Mucosa of rectum (tissue), 2 donors: ENCODE data around the gene HOXB5.

Experiments
- H3K27ac ChIP-seq, 2 donors: one replicate each; pipeline ENCODE4 v1.7.0; 2013; ENCODE audit warnings: inconsistent platforms in 2 of 2, low read depth in 2 of 2, low read length in 2 of 2
- H3K27me3 ChIP-seq, 2 donors: one replicate each; pipeline ENCODE4 v1.7.0; 2013; ENCODE audit warnings: low read length in 2 of 2; ENCODE audit not compliant: control insufficient read depth in 2 of 2, insufficient read depth in 2 of 2
- H3K36me3 ChIP-seq, 2 donors: one replicate each; pipeline ENCODE4 v1.7.0; 2013; ENCODE audit warnings: low read length in 2 of 2; ENCODE audit not compliant: control insufficient read depth in 2 of 2, insufficient read depth in 2 of 2
- H3K4me1 ChIP-seq, 2 donors: one replicate each; pipeline ENCODE4 v1.7.0; 2013; ENCODE audit warnings: low read length in 2 of 2, mild to moderate bottlenecking in 1 of 2; ENCODE audit not compliant: control insufficient read depth in 2 of 2, insufficient read depth in 2 of 2
- H3K4me3 ChIP-seq, 2 donors: one replicate each; pipeline ENCODE4 v1.7.0; 2013; ENCODE audit warnings: low read length in 2 of 2
- H3K9ac ChIP-seq, 2 donors: one replicate each; pipeline ENCODE4 v1.7.0; 2013; ENCODE audit warnings: low read length in 2 of 2, low read depth in 1 of 2, mild to moderate bottlenecking in 1 of 2
- H3K9me3 ChIP-seq, 2 donors: one replicate each; pipeline ENCODE4 v1.7.0; 2013; ENCODE audit warnings: low read length in 2 of 2; ENCODE audit not compliant: control insufficient read depth in 2 of 2
- donor health status: healthy.
- donor health status: Normal muscosa, but diverticular disease.

HOXB5 gene

DNA sequence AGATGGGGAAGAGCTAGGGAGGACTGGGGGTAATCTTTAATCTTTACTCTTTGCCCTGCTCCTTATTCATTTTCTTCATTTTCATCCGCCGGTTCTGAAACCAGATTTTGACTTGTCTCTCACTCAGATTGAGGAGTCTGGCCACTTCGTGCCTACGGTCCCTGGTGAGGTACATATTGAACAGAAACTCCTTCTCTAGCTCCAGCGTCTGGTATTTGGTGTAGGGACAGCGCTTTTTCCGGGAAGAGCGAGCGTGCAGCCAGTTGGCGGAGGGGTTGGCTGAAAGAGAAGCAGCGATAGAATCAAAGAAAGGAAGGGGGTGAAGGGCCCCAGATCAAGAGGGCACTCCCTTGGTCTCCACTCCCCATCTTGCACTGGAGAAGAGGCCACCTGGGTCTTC lies 29.3 kb upstream of the HOXB5 start:
- peak overlapping the region in 1 of 2 donors; percentile 7 for H3K27ac ChIP-seq
- no peaks in the 10 kb centered on the region for H3K9me3 ChIP-seq
- no peak overlapping the region for H3K4me3 ChIP-seq
- no peak overlapping the region for H3K9ac ChIP-seq
- H3K27me3 ChIP-seq = peaks cover 14 to 37% of the 10 kb centered on the region in 2 donors
- peaks cover 48 to 54% of the 10 kb centered on the region in 2 donors for H3K4me1 ChIP-seq
- no peaks in the 10 kb centered on the region for H3K36me3 ChIP-seq

DNA sequence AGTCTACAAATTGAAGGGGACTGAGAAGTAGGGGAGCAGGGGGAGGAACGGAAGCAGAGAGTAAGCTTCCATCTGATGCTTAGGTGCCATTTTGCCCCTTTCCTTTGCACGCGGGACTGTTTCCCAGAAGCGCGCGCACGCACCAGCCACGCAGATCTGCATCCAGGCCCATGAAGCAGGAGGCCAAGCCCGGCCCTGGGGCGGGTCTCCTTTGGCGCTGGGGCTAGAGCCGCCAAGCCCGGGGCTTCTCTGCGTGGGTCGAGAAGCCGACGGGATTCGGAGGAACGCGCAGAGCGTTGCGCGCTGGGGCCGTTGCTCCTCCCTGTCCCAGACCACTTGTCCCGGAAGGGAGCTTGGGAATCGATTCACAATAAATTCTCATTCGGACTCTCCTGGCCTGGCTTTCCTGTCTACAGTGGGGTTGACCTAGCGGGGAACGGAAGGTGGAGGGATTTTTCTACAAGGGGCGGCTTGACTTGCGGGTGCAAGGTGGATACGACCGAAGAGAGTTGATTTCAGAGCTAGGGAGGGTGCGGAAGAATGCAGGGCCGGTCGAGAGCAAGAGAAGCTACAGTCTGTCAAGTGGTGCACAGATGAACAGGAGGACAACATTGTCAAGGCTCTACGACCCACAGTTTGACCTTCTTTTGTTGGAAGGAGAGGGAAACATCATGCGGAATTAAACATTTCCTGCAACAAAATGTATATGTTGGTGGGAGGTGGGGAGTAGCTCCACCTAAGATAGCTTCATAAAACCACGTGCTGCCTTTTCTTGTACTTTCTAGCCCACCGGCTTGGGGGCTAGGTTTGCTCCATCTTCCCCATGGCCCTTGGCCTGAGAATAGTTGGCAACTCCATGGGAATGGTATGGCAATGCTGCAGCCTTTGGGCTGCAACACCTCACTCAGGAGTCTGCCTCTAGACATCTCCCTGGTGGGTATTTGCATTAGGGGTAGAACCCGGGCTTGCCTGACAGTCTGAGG lies 28.1 kb upstream of the HOXB5 start:
- no peaks in the 10 kb centered on the region for H3K9me3 ChIP-seq
- H3K9ac ChIP-seq = peak overlapping the region in 1 of 2 donors; percentile 49
- H3K4me1 ChIP-seq = peaks cover 42 to 47% of the 10 kb centered on the region in 2 donors
- no peak overlapping the region for H3K4me3 ChIP-seq
- H3K27ac ChIP-seq = peak overlapping the region in 1 of 2 donors; percentile 2
- peaks cover 16 to 37% of the 10 kb centered on the region in 2 donors for H3K27me3 ChIP-seq
- no peaks in the 10 kb centered on the region for H3K36me3 ChIP-seq

DNA sequence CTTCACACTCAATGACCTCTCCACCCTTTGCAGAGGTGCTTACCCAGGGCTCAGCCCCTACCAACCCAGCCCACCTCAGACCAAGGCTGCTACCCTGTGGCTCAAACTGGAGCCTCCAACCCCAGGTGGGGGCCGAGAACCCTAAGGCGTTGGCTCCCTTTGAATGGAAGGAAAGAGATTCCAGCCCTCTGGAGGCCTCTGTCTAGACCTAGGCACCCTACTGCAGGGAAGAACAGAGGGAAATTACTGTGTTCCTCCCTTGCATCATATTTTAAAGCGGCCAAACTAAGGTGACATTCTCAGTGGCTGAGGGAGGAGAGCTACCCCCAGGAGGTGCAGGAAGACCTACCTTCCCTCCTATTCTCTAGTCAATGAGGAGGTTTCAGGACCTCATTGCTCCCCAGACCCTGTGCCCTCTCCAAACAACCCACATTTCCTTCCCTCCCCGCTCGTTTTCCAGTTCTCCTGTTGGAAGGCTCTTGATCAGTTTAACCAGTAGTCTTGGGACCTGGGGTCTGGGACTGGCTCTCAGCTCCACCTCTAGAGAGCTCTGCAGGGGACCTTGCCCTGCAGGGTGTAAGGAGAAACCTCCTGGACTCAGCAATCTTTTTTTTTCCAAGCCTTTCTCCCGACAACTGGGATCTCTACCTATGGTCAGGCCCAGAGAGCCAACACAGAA lies 27.0 kb upstream of the HOXB5 start:
- H3K27me3 ChIP-seq = peaks cover 27 to 45% of the 10 kb centered on the region in 2 donors
- H3K4me1 ChIP-seq = peaks cover 45 to 46% of the 10 kb centered on the region in 2 donors
- no peaks in the 10 kb centered on the region for H3K9me3 ChIP-seq
- H3K4me3 ChIP-seq = peak overlapping the region in 1 of 2 donors; percentile 48
- H3K27ac ChIP-seq = peak overlapping the region; percentile 5 to 71
- H3K9ac ChIP-seq = no peak overlapping the region
- no peaks in the 10 kb centered on the region for H3K36me3 ChIP-seq

DNA sequence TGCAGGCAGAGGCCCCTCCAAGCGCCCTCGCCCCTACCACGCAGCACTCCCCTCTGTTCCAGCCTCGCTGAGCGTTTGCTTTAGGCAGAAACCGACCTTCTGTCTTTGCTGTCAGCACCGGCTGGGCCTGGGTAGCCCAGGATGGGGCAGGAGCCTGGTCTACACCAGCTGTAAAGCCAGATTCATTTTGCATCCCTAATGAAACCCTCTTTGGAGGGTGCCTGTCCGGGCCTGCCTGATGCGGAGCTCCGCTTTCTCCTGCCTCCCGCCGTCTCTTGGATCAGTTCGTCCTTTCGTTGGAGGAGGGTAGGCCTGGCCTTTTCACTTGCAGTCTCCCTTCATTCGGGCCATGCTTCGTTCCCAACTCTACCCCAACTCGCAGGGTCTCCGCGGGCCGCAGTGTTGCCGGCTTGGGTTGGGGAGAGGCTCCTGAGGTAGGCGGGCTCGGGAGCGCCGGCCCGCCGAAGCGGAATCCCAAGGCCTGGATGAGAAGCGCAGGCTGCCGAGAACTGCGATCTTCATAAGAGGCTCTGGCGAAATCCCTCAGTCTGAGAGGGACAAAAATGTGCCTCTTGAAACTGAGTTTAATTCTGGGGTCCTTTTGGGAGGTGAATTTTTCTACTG lies 26.4 kb upstream of the HOXB5 start:
- no peaks in the 10 kb centered on the region for H3K9me3 ChIP-seq
- H3K4me3 ChIP-seq = peak overlapping the region; percentile 38 to 48
- peak overlapping the region in 1 of 2 donors; percentile 45 for H3K9ac ChIP-seq
- peaks cover 33 to 49% of the 10 kb centered on the region in 2 donors for H3K27me3 ChIP-seq
- peaks cover 40 to 42% of the 10 kb centered on the region in 2 donors for H3K4me1 ChIP-seq
- no peaks in the 10 kb centered on the region for H3K36me3 ChIP-seq
- H3K27ac ChIP-seq = peak overlapping the region; percentile 63 to 71

DNA sequence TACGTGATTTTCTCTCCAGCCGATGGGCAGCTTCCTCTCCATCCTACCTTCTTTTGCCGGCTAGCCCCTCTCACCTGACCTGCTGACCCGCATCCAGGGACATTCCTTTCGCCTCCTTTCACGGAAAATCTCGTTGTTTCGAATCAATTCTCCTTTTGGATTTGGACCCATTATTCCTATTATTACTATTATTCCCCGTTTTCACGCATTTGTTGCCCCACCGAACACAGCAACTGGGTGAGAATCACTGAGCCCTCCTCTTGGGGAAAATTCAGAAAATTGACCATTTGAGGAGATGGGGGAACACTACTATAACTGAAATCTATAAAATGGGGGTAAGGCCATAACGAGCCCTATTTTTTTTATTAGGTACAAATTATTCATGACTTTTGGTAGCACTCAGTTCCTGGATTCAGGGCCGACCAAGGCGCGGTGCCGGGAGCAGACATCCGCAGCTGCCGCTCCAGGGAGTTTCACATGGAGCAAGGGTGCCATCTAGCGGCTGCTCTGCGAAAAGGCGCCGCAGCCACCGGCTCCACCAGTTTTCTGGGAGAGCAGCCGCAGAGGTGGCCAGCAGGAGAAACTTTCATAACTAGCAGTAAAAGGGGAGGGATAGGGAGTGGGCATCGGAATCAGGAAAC lies 24.8 kb upstream of the HOXB5 start:
- Histone ChIP-seq H3K9me3 (no peaks in the 10 kb centered on the region), H3K4me1 (peaks cover 44 to 47% of the 10 kb centered on the region in 2 donors), H3K4me3 (peak overlapping the region; percentile 56 to 61), H3K9ac (peak overlapping the region; percentile 13 to 24), H3K36me3 (no peaks in the 10 kb centered on the region), H3K27me3 (peaks cover 42 to 46% of the 10 kb centered on the region in 2 donors), H3K27ac (peak overlapping the region; percentile 76)

DNA sequence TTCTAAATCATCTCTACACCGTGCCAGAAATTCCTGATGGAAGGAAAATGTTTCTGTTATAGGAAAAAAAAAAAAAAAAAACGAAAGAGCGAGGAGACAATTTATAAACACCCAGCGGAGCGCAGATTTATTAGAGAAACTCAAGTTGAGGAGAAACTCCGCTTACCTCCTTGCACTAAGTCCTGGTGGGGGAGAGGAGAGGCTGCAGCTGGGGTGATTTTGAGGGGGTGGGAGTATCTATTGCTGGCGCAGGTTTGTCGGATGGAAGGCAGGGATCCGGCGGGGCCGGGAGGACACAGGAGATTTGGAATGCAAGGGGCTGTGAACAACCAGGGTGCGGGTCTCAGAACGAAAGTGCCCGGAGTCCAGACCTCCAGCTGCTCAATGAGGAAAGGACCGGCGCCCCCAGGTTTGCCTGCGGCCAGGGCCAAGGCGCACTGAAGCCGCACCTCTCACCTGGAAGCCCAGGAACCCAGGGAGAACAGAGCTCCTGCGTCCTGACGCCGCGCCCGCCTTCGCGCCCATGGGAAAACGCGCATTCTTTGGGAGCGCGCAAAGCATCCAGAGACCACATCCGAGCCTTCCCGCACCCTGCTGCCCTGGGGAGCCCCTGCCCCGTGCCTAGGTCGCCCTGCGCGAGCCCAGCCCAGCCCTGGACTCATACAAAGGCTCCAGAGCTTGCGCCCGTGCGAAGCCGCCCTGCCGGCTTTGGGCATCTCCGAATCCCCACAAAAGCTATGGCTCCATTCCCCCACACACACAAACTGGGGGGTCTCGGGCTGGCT lies 24.1 kb upstream of the HOXB5 start:
- Histone ChIP-seq H3K27ac (no peak overlapping the region), H3K9ac (peak overlapping the region; percentile 24 to 25), H3K4me1 (peaks cover 44 to 47% of the 10 kb centered on the region in 2 donors), H3K27me3 (peaks cover 43% of the 10 kb centered on the region in 2 donors), H3K9me3 (no peaks in the 10 kb centered on the region), H3K36me3 (no peaks in the 10 kb centered on the region), H3K4me3 (peak overlapping the region; percentile 34 to 50)

DNA sequence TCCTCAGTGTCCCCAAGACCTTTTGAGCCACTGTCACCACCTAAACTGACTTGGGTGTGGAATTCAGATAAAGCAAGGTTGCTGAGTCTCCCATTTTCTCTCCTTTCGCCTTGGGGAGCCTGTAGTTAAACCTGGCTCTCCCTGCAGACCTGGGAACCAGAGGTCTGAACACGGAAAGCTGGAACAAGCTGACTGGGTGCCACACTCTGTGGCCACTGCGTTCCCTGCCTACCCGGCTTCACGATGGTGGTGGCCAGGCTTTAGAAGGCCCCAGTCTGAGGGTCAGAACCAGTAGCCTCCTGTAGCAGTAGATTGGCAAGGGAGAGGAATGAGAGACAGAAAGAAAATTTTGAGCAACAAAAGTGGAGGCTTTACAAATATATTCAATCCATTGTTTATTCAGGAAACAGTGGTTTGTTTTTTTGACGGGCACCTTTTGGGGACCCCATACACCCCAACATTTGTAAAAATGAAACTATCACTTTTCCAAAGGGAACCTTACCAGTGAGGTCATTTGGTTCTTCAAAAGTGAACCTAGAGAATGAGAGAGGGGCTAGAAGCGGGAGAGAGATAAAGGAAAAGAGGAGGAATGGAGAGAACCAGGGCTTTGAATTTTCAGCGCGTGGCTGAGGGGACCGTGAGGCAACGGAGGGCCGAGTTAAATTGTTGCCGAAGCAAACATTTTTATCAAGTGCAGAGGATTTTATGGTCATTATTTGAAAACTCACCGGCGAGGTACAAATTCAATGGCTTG lies 23.3 kb upstream of the HOXB5 start:
- H3K27ac ChIP-seq = peak overlapping the region in 1 of 2 donors; percentile 27
- H3K27me3 ChIP-seq = peaks cover 43 to 46% of the 10 kb centered on the region in 2 donors
- H3K4me1 ChIP-seq = peaks cover 41 to 47% of the 10 kb centered on the region in 2 donors
- peak overlapping the region; percentile 34 to 50 for H3K4me3 ChIP-seq
- peak overlapping the region in 1 of 2 donors; percentile 25 for H3K9ac ChIP-seq
- H3K36me3 ChIP-seq = no peaks in the 10 kb centered on the region
- H3K9me3 ChIP-seq = no peaks in the 10 kb centered on the region

DNA sequence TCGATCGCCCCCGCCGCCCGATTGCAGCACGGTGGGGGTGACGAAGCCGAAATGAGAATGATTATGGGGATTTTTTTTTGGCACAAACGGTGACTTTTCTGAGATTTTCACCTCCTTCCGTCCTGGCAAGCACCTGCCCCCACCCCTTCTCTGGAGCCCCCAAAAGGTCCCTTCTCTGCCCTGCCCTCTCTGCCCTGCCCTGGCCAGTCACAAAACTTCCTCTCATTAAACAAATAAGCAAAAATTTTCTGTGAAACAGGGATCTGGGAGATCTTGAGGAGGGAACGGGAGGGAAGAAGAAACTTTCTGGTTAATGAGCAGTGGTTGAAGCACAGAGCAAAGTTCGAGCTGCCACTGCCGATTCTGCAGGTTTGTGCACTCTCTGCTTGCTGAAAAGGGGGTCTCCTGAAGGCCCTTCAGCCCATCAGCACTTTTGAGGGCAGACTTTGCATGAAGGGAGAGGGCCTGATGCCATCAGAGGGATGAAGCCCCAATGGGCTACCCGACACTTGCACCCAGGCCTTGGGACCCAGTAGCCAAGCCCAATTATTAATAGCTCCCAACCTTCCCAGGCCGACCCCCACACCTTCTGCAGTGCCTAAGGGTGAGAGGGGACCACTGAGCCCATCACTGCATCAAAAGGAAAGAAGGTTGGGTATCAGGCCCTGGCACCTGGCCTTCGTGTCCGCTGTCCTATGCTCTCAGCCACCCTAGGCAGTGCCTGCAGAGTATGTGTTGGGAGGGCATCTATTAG lies 22.6 kb upstream of the HOXB5 start:
- no peak overlapping the region for H3K9ac ChIP-seq
- no peaks in the 10 kb centered on the region for H3K9me3 ChIP-seq
- H3K4me3 ChIP-seq = peak overlapping the region; percentile 6 to 62
- H3K27me3 ChIP-seq = peaks cover 35 to 46% of the 10 kb centered on the region in 2 donors
- peaks cover 37 to 41% of the 10 kb centered on the region in 2 donors for H3K4me1 ChIP-seq
- H3K36me3 ChIP-seq = no peaks in the 10 kb centered on the region
- H3K27ac ChIP-seq = peak overlapping the region in 1 of 2 donors; percentile 27
